ACHN (cell line): ENCODE data around the gene BAG5.
A peak's percentile ranks its signal among the peaks of the same experiment; 100 is the strongest.
"Not testable (repeated sequence)": the region's sequence is repeated elsewhere in the genome, so short reads cannot be mapped to it uniquely, and the experiment has no call there.

Experiments used
- DNase-seq: peaks from one replicate; pipeline ENCODE4 v3.0.0-alpha.2; 2015
- in situ Hi-C: cut with HindIII; loops from 2 replicates; pipeline ENCODE4 v1.10.0; 2017; ENCODE audit warnings: low sequenced_read_pairs, low pct_ligation_motif_present, low pct_unique_long_range_greater_than_20kb

Gene BAG5

DNA sequence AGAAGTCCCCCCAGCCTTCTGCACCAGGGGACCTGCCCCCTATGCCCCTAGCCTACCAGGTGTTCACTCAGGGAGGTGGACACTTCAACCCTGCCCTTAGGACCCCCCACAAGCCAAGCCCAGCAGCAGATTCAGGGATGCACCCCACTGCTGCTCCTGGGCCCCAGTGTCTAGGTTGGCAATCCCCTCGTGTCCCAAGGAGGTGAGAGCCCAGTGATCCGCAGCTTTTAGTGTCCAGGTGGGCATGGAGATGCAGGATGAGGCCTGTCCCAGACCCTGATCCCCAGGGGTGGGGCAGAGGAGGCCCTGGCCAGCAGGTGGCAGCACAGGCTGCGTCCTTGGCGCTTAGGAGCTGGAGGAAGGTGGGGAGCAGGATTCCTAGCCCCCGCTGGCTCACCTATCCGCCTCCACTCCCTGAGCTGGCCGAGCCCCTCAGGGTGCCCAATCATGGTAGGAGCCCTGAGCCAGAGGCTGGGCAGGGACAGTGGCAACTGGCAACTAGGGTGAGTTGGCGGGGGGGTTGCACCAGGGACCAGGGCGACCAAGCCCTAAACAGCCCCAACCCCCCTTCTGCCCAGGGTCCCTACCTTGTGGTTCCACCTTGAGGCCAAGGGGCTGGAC lies 43.9 kb downstream of the BAG5 start:
- in situ Hi-C loops: no loop called here
- peak; percentile 50 for DNase-seq

DNA sequence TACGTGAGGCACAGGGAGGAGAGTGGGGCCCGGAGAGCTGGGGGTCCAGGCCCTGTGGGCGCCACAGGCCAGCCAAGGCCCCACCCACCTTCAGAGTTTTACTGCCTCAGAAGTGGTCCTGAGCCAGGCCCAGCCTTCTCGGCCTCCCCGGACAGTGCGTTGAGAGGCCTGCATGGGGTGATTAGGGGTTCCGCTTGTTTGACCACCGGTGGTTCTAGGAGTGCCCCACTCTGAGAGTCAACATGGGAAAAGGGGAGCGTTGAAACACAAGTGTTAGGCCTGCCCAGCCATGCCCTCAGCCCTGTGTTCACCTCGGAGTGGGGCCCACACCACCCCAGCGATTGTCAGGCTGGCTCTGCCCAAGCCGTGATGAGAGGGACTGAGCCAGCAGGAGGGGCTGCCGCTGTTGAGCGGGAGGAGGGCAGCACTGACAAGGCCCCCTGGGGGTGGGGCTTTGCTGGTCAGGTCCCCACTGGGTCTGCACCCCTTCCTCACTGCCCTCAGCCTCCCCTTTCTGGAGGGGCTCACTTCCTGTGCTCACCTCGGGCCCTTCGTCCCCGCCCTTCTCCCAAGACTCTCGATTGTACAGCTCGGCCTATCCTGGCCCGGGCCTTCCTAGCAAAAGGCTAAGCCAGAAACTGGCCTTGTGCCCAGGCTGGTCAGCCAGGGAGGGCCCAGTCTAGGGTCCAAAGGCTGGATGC lies 44.6 kb downstream of the BAG5 start:
- in situ Hi-C loops: no loop called here
- no peak for DNase-seq

DNA sequence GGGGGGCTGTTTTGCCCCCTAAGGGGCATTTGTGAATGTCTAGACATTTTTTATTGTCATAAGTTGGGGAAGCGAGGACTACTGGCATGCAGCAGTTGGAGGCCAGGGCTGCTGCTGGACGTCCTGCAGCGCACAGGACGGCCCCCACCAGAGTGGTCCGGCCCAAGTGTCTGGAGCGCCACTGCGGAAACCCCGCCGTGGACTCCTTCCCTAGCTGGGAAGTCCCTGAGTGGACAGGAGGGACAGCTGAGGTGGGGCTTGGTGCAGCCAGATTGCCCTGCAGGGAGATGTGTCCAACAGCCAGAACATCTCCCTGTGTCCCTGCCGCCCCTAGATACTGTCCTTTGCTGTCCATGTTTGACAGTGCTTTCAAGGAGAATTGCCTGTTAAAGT lies 45.3 kb downstream of the BAG5 start:
- in situ Hi-C loops: no loop called here
- DNase-seq: no peak

DNA sequence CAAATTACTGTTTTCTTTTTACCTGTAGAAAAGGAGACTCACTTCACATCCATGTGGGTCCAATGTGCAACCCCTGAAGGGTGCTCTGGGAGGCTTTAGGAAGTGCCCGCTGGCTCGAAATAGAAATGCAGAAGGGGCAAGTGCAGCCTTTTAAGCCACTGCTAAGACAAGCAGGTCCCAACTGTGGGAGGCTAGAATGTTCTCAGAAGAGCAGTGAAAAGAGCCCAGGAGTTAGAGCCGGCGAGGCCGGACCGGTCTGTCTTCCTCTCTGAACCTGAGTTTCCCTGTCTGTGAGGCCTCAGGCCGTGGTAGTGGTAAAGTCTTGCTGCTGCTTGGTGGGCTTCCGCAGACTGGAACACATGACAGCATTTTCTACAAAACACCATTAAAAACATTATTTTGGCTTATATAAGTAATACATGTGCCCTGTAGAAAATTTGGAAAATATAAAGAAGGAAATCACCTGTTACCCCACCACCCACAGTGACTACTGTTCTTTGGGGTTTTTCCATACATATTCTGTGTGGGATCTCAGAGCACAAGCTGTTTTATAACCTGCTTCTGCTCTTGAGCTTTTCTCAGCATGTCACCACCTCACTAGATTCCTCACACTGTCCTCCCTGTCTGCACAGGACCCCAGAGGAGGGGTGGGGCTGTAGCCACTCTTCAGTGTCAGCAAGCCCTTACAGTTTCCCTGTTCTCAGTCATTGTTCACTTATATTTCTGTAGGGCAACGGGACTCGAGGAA lies 45.9 kb downstream of the BAG5 start:
- in situ Hi-C loops: no loop called here
- no peak for DNase-seq

DNA sequence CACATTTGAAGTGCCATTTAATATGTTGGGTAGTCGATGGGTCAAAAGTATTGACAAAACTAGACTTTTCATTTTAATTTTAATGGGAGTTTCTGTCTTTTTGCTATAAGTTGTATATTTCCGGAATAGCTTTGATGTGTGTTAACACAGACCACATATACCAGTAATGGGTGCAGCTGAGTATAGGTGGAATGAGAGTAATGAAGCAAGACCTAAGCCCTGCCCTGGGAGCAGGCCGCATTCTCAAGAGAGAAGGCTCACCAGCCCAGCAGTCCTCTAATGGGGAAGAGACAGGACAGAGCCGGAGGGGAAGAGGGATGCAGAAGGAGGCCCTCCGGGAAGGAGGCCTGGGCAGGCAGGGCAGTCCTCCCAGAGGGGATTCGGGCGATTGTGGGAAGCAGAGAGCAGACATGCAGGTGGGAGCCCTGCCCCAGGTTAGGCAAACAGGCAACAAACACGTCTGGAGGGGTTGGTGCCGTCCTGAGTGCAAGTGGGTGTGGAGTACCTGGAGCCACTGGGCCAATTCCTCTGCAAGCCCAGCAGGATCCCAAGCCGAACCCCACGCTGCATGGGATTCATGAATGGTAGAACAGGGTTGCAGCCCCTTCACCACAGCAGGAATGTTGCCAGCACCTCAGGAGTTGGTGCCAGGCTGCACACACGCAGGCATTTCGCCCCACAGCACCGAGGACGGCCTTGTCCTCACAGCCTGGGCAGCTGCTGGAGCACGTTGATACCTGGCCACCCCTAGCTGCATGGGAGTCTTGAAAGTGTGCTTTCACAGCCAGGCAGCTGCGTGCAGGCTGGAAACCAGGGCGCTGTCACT lies 47.6 kb downstream of the BAG5 start:
- in situ Hi-C loops: no loop called here
- no peak for DNase-seq

DNA sequence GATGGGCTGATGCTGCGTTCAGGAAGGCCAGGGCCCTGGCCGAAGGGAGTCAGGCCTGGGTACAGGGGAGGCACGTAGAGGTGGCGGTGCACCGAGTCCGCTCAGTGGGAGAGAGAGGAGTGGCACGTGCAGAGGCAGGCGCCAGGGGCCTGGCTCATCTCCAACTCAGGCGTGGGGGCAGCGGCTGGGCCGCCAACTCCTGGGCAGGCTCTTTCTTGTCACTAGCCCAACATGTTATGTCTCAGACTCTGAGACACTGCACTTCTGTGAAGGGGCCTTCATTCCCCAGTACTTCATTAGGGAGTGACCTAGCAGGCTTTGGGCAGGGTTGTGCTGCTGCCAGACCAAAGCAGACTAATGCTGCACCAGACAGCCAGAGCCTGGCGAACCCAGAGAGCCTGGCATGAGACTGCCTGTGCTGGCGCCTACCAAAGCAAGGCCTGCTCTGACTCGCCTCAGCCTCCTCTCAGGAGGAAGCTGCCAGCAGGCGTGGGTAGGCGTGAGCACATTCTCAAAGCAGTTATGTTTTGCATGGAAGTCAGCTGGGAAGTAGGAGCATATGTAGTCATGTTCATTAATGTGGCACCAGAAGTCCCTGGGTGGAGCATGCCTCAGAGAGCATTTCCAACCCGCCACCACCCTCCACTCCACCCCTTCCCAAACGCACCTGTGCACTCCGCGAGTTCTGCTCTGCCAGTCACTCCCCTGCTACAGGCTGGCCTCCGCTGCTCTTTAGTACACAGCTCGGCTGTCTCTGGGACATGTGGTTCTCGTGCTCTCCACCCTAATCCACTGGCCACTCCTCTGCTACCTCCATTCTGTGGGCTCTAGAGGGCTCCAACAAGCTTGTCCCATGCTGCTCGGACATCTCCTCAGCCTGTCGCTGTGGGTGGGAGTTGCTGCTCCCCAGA lies 49.5 kb downstream of the BAG5 start:
- no peak for DNase-seq
- in situ Hi-C loops: no loop called here

DNA sequence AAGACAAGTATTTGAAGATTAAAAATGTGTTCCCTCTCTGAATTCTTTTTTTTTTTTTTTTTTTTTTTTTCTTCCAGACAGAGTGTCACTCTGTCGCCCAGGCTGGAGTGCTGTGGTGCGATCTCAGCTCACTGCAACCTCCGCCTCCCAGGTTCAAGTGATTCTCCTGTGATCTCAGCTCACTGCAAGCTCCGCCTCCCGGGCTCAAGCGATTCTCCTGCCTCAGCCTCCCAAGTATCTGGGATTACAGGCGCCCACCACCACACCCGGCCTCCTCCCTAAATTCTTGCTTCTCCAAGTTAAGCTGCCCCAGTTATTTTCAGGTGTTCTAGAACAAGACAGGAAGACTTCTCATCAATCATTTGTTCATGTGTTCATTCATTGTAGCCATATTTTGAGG lies 50.3 kb downstream of the BAG5 start:
- in situ Hi-C loops: not testable (repeated sequence)

DNA sequence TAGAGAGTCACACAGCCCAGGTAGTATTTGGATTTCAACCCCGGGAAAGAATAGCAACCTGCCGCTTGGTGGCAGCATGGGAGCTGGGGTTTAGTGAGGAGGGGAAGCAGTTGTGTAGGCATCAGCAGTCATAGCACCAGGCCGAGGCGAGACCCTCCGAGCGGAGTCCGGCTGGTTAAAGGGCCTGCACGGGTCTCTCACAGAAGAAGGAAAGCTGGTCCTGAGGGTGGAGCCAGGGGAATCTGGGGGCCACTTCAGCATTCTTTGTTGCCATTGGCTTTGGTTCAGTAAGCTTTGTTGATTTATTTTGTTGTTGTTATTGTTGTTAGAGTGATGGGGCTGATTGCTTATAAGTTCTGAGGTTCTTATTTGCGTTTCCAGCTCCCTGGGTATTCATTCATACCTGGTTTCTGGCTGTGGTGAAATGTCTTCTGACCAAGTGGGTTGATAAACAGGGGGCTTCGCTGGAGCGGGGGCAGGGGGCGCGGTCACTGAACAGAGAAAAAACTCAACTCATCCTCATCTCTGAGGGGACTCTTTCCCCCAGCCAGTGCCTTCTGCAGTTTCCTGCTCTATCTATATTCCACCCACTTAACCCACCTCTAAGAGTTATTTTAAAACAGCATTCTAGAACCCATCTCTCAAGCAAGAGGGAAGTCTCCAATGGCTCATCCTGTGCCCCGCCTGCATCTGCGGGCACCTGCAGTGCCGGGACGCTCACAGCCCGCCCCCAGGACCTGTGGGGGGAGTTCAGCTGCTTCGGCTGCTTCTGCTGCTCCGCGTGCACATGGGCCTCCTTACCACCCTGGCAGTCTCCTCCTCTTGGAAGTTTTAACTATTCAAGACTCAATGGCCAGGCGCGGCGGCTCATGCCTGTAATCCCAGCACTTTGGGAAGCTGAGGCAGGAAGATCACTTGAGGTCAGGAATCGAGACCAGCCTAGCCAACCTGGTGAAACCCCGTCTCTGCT lies 51.4 kb downstream of the BAG5 start:
- DNase-seq: no peak
- in situ Hi-C loops: no loop called here

More for the DNA sequence above, 50.3 kb downstream of the BAG5 start:
- not testable (repeated sequence) for DNase-seq

DNA sequence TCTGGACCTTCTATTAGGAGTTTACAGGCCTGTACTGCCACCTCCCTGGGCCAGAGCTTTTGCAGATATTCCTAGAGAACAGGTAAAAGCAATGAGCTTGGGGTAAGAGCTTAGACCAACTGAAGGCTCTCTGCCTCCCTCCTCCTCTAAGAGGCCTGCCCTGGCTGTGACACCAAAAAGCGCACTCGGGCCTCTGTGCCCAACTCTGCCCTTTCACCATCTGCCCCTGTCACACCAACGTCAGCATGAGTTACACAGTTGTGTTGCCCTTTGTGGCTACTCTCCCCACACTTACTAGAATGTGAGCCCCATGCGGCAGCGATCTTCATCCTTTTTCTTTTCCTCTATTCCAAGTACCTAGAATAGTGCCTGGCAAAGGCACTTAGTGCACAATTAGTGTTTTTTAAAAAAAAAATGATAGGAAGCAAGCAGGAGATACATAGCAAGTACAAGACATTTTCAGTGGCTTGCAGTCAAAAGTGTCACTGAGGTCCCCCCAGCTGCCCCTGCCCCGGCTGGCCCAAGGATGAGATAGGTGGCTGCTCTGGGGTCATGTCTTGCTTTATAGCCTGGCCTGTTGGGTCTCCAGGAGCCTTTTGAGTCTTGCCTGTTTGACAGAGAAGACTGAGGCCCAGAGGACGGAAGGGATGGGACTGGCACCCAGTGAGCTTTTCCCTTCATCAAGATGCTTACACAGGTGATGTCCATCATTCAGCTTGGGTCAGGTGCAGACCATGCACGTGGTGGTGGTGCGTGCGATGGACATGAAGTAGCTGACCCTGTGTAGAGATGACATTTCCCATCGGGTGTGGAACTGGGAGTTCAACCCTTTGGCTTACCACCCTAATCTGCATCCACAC lies 52.4 kb downstream of the BAG5 start:
- in situ Hi-C loops: no loop called here

DNA sequence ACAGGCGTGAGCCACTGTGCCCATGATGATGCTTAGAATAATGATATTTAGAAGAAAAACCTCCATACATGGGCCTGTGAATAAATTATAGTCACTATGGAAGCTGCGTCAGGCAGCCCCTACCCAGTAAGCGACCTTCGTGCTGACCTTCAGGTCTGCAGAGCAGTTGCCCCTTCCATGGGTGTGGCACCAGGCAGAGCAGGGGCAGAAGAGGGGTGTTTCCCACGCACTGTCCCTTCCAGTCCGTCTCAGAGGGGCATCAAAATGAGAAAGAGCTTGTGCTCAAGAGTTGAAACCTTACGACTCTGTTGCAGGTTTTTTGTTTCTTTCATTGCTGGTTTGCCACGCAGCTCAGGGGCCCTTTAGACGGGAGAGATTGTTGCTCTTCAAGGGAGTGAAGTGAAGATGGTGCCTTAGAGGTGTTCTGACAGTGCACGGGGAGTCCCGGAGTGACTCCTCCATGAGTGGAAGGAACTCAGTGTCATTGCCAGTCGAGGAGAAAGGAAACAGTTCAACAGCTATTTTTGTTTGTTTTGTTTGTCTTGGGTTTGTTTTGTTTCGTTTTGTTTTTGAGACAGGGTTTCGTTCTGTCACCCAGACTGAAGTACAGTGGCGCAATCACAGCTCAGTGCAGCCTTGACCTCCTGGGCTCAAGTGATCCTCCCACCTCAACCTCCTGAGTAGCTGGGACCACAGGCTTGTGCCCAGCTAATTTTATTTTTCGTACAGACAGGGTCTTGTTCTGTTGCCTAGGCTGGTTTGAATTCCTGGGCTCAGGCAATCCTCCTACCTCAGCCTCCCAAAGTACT lies 53.7 kb downstream of the BAG5 start:
- in situ Hi-C loops: no loop called here
- no peak for DNase-seq

More for the DNA sequence above, 52.4 kb downstream of the BAG5 start:
- no peak for DNase-seq

DNA sequence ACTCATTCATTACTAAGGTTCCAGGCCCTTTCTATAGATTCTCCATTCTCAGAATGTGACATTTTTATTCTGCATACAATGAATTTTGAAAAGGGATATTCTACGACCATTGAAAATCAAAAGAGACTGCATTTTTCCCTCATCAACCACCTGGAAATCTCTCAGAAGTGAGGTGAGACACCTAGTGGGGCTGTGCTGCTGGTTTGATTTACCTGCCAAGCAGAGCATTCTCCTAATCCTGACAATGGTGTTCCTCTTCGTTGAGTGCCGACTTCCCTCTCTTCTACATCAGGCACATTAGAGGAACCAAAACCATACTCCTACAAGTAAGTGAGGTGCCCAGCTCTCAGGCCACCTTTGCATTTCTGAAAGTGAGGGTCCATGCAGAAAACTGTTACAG lies 54.7 kb downstream of the BAG5 start:
- DNase-seq: no peak
- in situ Hi-C loops: no loop called here
